ENCODE measurements around the gene COL21A1. TPM values are rescaled to one million over a fixed set of nuclear protein-coding genes. Genes with fewer than 3 reads are reported as not detected.

Gene COL21A1
- total RNA-seq, 1 donor from 2014 or later = 0.57 TPM

- H3K4me2 ChIP-seq (ENCODE audit: low read length) = no peak overlapping the region
- DNase-seq (ENCODE audit: low read depth) (no peak), FAIRE-seq (no peak)
- Mint-ChIP-seq H3K4me1 (ENCODE audit: low read depth, unreplicated experiment) (peaks cover 19% of the 10 kb centered on the region), H3K9me3 (ENCODE audit: unreplicated experiment) (peaks cover 3% of the 10 kb centered on the region), H3K27ac (ENCODE audit: unreplicated experiment) (no peak overlapping the region), H3K27me3 (ENCODE audit: low read depth, unreplicated experiment) (no peaks in the 10 kb centered on the region), H3K4me3 (ENCODE audit: unreplicated experiment) (no peak overlapping the region), H3K36me3 (ENCODE audit: low read depth, unreplicated experiment) (no peaks in the 10 kb centered on the region)
- no peaks in the 10 kb centered on the region for H3K4me1 ChIP-seq (ENCODE audit: insufficient read depth, low read length)
- no peak overlapping the region for H3K9ac ChIP-seq (ENCODE audit: low read length)
- H3K79me2 ChIP-seq (ENCODE audit: insufficient read depth, low read length) = no peaks in the 10 kb centered on the region
- no peak overlapping the region for H2AFZ ChIP-seq (ENCODE audit: low read depth, low read length)
- no peaks in the 10 kb centered on the region for H3K36me3 ChIP-seq (ENCODE audit: insufficient read depth, low read length)
- H3K27ac ChIP-seq (ENCODE audit: low read depth, low read length) = no peak overlapping the region
- no peak overlapping the region for H3K4me3 ChIP-seq (ENCODE audit: insufficient read depth, low read depth, low read length)
- H4K20me1 ChIP-seq (ENCODE audit: insufficient read depth, low read length) = no peaks in the 10 kb centered on the region
- TF ChIP-seq CTCF (IDR thresholded peaks at IDR 0.05; ENCODE audit: insufficient read depth, low read depth, low read length) (no peak), EZH2 (IDR thresholded peaks at IDR 0.05; ENCODE audit: insufficient read depth, low read length) (no peak)
- no peaks in the 10 kb centered on the region for H3K9me3 ChIP-seq (ENCODE audit: insufficient read depth, low read depth, low read length)
- no peaks in the 10 kb centered on the region for H3K27me3 ChIP-seq (ENCODE audit: insufficient read depth, low read length)
Observed at GRCh38 chr6:56043076-56043475, 204.3 kb downstream of the COL21A1 start.

- Histone ChIP-seq H2AFZ (ENCODE audit: low read depth, low read length) (no peak overlapping the region), H3K4me1 (ENCODE audit: insufficient read depth, low read length) (no peaks in the 10 kb centered on the region), H3K36me3 (ENCODE audit: insufficient read depth, low read length) (no peaks in the 10 kb centered on the region), H4K20me1 (ENCODE audit: insufficient read depth, low read length) (no peaks in the 10 kb centered on the region), H3K4me3 (ENCODE audit: insufficient read depth, low read depth, low read length) (no peak overlapping the region), H3K27me3 (ENCODE audit: insufficient read depth, low read length) (no peaks in the 10 kb centered on the region), H3K9me3 (ENCODE audit: insufficient read depth, low read depth, low read length) (no peaks in the 10 kb centered on the region), H3K27ac (ENCODE audit: low read depth, low read length) (no peak overlapping the region), H3K79me2 (ENCODE audit: insufficient read depth, low read length) (no peaks in the 10 kb centered on the region), H3K4me2 (ENCODE audit: low read length) (no peak overlapping the region), H3K9ac (ENCODE audit: low read length) (no peak overlapping the region)
- FAIRE-seq (no peak), DNase-seq (ENCODE audit: low read depth) (no peak)
- H3K4me3 Mint-ChIP-seq (ENCODE audit: unreplicated experiment) = no peak overlapping the region
- H3K27me3 Mint-ChIP-seq (ENCODE audit: low read depth, unreplicated experiment) = no peaks in the 10 kb centered on the region
- H3K27ac Mint-ChIP-seq (ENCODE audit: unreplicated experiment) = no peak overlapping the region
- H3K9me3 Mint-ChIP-seq (ENCODE audit: unreplicated experiment) = peaks cover 3% of the 10 kb centered on the region
- TF ChIP-seq EZH2 (IDR thresholded peaks at IDR 0.05; ENCODE audit: insufficient read depth, low read length) (no peak), CTCF (IDR thresholded peaks at IDR 0.05; ENCODE audit: insufficient read depth, low read depth, low read length) (no peak)
- H3K36me3 Mint-ChIP-seq (ENCODE audit: low read depth, unreplicated experiment) = no peaks in the 10 kb centered on the region
- peaks cover 16% of the 10 kb centered on the region for H3K4me1 Mint-ChIP-seq (ENCODE audit: low read depth, unreplicated experiment)
Observed at GRCh38 chr6:56041591-56041990, 205.8 kb downstream of the COL21A1 start.

- H3K79me2 ChIP-seq (ENCODE audit: insufficient read depth, low read length) = no peaks in the 10 kb centered on the region
- no peak overlapping the region for H2AFZ ChIP-seq (ENCODE audit: low read depth, low read length)
- no peak overlapping the region for H3K4me3 ChIP-seq (ENCODE audit: insufficient read depth, low read depth, low read length)
- H3K27me3 Mint-ChIP-seq (ENCODE audit: low read depth, unreplicated experiment) = no peaks in the 10 kb centered on the region
- H3K27ac ChIP-seq (ENCODE audit: low read depth, low read length) = no peak overlapping the region
- H3K9ac ChIP-seq (ENCODE audit: low read length) = no peak overlapping the region
- peak; percentile 59 for DNase-seq (ENCODE audit: low read depth)
- H3K27me3 ChIP-seq (ENCODE audit: insufficient read depth, low read length) = no peaks in the 10 kb centered on the region
- no peaks in the 10 kb centered on the region for H4K20me1 ChIP-seq (ENCODE audit: insufficient read depth, low read length)
- H3K27ac Mint-ChIP-seq (ENCODE audit: unreplicated experiment) = peak overlapping the region; percentile 82
- peaks cover 3% of the 10 kb centered on the region for H3K9me3 Mint-ChIP-seq (ENCODE audit: unreplicated experiment)
- no peaks in the 10 kb centered on the region for H3K9me3 ChIP-seq (ENCODE audit: insufficient read depth, low read depth, low read length)
- H3K4me3 Mint-ChIP-seq (ENCODE audit: unreplicated experiment) = no peak overlapping the region
- H3K4me1 Mint-ChIP-seq (ENCODE audit: low read depth, unreplicated experiment) = peaks cover 14% of the 10 kb centered on the region
- no peaks in the 10 kb centered on the region for H3K36me3 ChIP-seq (ENCODE audit: insufficient read depth, low read length)
- no peaks in the 10 kb centered on the region for H3K36me3 Mint-ChIP-seq (ENCODE audit: low read depth, unreplicated experiment)
- peak overlapping the region; percentile 8 for H3K4me2 ChIP-seq (ENCODE audit: low read length)
- H3K4me1 ChIP-seq (ENCODE audit: insufficient read depth, low read length) = no peaks in the 10 kb centered on the region
- no peak for TF ChIP-seq CTCF (IDR thresholded peaks at IDR 0.05; ENCODE audit: insufficient read depth, low read depth, low read length)
- TF ChIP-seq EZH2 (IDR thresholded peaks at IDR 0.05; ENCODE audit: insufficient read depth, low read length) = no peak
- peak; percentile 78 for FAIRE-seq
Observed at GRCh38 chr6:56040889-56041301, 206.5 kb downstream of the COL21A1 start.
